ENCODE results near the gene PCCA.

PCCA gene

DNA sequence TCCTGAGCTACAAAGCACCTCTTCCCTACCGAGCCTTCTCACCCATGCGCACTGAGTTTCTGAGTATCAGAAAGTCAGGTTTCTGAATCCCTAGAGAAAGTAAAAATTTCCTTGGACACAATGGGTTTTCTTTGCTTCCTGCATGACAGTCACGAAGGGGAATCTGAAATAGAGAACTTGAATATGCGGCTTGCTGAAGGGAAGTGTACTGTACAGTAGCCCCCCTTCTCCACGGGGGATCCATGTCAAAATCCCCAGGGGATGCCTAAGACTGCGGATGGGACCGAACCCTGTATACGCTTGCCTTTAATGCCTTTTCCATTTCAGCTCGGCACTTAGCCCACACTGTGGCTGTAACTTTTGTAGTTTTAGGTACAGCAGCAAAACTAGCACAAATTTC is 391.8 kb downstream of the PCCA start:
- DNase-seq: no peak

DNA sequence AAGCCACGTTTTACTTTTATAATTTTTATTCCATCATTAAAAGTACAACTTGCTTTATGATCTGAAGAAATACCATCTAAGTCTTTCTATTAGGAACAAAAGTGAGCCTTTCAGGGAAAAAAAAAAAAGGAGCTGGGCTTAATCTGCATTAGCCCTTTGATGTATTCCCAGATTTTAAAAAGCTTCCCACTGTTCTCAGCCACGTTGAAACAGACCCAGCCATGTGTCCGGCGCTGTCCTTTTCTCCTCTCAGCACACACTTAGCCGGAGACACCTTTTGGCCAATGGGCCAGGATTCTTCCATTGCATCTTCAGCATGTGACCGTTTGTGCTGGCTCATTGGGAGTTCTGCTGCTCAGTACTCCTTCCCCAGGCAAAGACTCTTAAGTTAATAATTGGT is 394.2 kb downstream of the PCCA start:
- no peak for DNase-seq

GRCh38 chr13:100483841-100484381 is 395.0 kb downstream of the PCCA start:
- DNase-seq: no peak

DNA sequence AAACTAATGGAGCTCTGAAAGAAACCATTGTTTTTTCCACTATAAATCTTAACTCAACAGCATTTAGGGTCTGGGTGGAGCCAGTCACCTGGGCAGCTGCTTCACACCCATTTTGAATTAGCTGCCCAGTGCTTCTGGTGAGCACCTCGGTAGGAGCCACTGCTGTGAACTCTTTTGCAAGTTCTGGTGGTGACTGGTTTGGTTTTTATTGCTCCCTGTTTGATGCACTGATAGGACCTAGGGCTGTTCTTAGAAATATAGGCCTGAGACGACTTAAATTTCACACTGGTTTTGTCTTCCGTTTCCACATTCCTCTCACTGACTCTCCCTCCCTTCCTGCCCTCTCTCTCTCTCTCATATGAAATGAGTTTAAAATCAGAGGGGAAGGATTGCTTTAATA is 395.8 kb downstream of the PCCA start:
- peak; percentile 53 for DNase-seq

- no peak for DNase-seq
These were observed 396.4 kb downstream of the PCCA start for GRCh38 chr13:100485265-100485664.

GRCh38 chr13:100490692-100491091 is 401.8 kb downstream of the PCCA start:
- DNase-seq: no peak

DNA sequence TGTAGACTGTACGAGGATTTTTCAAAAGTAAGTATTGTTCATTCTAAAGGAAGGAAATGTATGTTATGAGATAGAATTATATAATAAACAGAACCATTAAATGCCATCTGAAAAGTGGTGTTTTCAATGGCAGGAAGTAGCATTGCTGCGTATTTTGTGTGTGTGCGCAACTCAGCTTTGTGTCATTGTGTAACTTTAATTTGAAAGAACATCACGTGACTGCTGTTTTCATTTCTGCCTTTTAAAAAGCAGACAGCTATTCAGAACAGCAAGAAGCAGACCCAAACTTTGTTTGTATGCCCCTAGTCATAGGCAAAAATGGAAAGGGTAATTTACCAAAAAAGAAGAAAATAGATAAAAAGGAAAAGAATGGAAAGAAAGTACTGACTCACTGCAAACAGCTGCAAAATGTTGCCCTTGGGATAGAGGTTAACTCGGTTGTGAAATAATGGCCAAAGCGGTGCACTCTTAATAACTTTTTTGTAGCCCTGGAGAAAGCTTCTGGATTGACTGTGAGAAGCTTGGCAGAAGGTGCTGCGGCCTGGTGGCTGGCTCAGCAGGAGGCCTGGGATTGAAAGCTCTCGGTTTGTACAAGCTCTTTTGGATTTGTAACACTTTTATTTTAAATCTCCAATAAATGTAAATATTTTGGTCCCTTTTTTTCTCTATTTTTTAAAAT is 402.4 kb downstream of the PCCA start:
- DNase-seq: no peak

- DNase-seq: no peak
These were observed 404.5 kb downstream of the PCCA start for GRCh38 chr13:100493418-100493817.

- DNase-seq: no peak
These were observed 406.6 kb downstream of the PCCA start for GRCh38 chr13:100495455-100495854.

GRCh38 chr13:100497389-100497788 is 408.5 kb downstream of the PCCA start:
- no peak for DNase-seq

GRCh38 chr13:100502446-100502845 is 413.6 kb downstream of the PCCA start:
- no peak for DNase-seq

DNA sequence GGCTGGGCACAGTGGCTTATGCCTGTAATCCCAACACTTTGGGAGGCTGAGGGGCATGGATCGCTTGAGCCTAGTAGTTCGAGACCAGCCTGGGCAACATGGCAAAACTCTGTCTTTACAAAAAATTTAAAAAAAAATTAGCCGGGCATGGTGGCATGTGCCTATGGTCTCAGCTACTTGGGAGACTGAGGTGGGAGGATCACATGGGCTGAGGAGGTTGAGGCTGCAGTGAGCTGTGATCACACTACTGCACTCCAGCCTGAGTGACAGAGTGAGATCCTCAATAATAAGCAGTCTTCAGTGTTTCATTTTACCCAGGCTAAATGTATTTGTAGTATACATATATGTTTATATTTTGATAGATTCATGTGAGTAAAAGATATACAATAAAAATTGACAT is 414.7 kb downstream of the PCCA start:
- DNase-seq: no peak

DNA sequence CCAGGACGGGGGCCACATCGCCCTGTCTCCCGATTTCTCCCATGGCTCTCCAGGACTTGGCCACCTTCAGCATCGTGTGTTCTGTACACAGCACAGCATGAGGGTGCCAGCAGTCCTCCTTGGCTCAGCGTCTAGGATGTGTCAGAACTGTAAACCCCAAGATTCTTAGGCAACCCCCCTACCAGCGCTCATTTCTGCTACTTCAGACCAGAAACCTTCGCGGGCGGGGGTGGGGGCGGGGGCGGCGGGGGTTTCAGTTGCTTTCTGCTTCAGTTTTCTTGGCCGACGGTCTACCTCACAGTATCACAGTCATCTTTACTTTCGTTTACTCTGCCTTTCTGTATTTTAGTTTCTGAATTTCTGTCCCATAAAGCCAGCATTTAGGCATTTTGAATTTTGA is 417.3 kb downstream of the PCCA start:
- DNase-seq: peak; percentile 20

- DNase-seq: no peak
These were observed 417.9 kb downstream of the PCCA start for GRCh38 chr13:100506600-100507422.

- no peak for DNase-seq
These were observed 419.6 kb downstream of the PCCA start for GRCh38 chr13:100508455-100508854.

DNA sequence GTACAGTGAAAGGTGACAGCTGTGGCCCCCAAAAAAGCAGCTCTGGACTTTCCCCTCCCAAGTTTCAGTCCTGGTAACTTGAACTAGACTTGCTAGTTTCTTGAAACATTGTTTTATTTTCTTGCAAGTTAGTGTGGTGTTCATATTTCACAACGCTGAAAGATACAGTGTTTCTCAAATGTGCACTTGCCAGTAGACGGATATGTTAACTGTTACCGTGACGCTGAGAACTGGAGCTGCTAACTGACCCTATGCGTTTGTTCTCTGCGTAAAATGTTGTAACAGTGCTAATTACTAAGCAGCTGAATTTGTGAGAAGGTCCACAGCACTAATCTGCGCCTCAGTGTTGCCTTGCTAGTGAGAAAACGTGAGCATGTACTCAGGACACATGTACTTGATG is 420.1 kb downstream of the PCCA start:
- no peak for DNase-seq

- DNase-seq: no peak
These were observed 421.5 kb downstream of the PCCA start for GRCh38 chr13:100510208-100510957.

DNA sequence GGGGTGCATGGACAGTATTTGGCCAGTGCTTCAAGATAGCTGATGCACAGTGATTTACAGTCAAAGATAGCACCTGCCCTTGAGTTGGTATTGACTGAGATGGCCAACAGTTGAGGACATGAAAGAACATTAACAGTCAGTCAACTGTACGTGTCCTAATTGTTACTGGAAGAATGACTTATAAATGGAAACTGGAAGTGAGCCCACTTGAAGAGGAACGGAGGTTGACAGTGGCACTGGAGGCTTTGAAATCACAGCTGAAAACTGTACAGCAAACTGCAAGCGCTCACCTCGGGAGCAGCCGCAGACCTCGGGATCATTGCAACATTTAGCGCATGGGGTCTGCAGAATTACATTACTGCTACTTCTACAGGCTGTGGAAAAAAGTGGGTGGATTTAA is 422.6 kb downstream of the PCCA start:
- DNase-seq: no peak

DNA sequence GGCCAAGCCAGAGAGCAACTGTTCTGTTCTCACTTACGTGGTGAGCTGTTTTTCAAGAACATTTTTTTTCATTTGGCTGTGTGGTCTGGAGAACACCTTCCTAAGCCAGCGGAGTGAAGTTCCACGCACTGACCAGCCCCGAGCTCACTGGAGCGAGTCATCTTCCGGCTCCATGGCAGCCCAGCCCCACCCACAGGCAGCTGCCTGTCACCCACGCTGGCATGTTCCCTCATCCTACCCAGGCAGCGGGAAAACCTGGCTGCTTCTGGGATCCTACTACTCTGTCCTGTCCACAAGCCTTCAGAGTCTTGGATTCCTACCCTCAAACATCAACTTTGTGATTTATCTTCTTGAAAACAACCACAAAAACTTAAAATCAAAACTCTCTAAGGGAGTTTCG is 423.5 kb downstream of the PCCA start:
- DNase-seq: no peak

DNA sequence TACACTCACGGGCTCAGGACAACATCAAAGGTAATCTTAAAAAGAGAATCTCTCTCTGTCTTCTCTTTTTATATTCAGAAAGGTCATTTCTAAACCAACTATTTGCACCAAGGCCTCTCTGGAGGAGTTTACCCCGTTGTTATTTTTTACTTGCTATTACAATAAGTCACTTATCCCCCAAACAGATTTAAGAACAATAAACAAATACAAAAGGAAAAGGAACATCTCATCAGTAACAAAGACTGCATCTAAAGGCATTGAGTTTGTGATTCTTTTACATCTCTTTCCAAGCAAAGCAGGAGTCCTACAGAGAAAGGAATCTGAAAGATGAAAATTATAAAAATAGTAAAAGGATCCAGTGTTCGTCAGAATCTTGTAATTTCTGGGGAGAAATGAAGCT is 424.3 kb downstream of the PCCA start:
- no peak for DNase-seq

DNA sequence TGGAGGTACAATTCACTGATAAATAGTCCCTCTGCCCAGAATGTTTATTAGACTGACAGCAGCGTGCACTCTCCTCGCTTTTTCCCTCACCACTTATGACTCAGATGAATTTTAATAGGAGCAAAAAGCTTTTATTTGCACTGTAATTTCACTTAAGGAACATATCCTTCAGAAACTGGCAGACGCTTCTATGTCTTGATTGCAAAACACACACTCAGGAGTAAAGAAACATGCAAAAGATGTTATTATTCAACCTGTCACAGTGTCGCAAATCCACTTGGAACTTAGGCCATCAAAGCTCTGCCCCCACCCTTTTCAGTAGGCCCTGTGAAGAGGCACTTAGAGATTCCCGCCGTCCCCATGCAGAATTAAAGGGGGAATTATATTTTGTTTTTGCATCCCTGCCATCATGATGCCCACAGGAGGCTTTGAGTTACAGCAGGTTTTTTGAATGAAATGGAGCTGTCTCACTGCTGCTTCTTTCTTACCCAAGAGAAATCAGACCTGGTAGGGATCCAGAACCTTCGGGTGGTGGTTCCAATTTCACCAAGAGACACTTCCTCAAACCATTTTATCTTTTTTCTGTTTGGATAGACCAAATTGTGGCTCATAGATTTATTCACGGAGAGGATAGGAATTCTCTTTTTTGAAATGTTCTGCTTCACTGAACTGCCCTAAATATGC is 425.2 kb downstream of the PCCA start:
- DNase-seq: no peak

DNA sequence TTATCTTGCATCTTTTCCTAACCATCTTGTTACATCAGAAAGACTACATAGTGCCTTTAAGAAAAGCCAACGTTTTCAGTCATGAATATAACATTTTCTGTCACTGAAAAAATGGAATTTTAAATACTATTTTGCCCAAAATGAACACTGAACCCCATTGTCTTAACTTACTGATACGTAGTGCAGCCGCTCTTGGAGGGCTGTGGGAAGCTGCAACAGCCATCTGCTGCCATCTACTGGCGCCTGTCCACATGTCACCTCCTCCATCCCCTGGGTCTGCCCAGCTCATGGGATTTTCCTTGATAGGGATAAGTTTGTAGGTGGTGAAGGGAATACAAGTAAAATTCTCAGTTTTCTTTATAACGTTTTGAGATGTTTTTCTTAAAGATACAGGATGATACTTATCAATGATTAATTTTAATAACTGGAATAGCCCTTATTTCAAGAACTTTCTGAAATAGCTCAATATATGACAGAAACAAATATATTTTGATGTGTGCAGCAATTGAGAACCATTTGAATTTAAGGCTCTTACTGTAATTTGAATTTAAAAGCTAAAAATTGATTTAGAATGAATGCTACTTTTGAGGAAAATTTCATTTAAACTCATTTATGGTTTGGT is 426.0 kb downstream of the PCCA start:
- DNase-seq: peak; percentile 37

- DNase-seq: no peak
These were observed 426.5 kb downstream of the PCCA start for GRCh38 chr13:100515410-100515800.
